Epithelial cell of esophagus (primary cell): ENCODE measurements around the gene HPSE2.

Experiments
- DNase-seq: peaks from one replicate; pipeline ENCODE4 v3.0.0; 2010; ENCODE audit warnings: low read depth
- H3K4me3 ChIP-seq: 2 replicates; pipeline ENCODE4 v1.5.1; 2011; ENCODE audit warnings: mild to moderate bottlenecking, low read length, control low read depth
- TF ChIP-seq, protein P1 (sequence below): IDR thresholded peaks from 2 replicates; pipeline ENCODE4 v1.5.1; 2011; ENCODE audit warnings: low read depth, mild to moderate bottlenecking, low read length, control low read depth, inconsistent platforms; ENCODE audit not compliant: insufficient read depth; ENCODE audit errors: missing control alignments

HPSE2 gene

DNA sequence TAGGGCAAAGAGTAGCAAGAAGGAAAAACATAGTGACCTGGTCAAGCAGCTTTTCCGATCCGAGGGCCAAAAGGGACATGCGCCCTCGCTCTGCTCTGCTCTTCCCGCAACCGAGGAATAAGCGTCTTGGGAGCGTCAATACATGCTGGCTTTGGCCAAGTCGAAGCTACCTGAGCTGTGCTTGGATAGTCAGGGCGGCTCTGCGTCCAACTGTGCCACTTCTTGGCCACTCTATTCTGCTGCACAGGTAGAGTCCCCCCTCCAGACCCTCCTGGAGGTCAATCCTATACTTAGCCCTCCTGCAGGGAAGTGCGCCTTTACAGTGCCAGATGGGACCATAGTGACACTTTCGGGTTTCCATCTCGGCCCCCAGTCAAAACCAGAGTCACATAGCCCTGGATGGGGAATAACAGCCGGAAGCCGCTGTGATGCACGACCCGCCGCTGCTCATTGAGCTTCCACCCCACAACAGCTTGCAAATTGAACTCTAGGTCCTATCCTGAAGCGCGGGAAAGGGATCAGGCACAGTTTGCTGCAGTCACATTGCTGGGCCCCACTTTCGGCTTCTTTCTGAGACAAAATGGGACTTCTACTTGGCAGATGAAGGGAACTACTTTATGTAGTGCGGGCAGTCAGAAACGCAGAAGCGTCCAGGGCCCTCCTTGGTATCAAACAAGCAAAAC, 1.1 kb upstream of the HPSE2 start:
- DNase-seq = no peak
- no peak overlapping the region for H3K4me3 ChIP-seq
- TF ChIP-seq, protein P1, sequence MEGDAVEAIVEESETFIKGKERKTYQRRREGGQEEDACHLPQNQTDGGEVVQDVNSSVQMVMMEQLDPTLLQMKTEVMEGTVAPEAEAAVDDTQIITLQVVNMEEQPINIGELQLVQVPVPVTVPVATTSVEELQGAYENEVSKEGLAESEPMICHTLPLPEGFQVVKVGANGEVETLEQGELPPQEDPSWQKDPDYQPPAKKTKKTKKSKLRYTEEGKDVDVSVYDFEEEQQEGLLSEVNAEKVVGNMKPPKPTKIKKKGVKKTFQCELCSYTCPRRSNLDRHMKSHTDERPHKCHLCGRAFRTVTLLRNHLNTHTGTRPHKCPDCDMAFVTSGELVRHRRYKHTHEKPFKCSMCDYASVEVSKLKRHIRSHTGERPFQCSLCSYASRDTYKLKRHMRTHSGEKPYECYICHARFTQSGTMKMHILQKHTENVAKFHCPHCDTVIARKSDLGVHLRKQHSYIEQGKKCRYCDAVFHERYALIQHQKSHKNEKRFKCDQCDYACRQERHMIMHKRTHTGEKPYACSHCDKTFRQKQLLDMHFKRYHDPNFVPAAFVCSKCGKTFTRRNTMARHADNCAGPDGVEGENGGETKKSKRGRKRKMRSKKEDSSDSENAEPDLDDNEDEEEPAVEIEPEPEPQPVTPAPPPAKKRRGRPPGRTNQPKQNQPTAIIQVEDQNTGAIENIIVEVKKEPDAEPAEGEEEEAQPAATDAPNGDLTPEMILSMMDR = no peak

DNA sequence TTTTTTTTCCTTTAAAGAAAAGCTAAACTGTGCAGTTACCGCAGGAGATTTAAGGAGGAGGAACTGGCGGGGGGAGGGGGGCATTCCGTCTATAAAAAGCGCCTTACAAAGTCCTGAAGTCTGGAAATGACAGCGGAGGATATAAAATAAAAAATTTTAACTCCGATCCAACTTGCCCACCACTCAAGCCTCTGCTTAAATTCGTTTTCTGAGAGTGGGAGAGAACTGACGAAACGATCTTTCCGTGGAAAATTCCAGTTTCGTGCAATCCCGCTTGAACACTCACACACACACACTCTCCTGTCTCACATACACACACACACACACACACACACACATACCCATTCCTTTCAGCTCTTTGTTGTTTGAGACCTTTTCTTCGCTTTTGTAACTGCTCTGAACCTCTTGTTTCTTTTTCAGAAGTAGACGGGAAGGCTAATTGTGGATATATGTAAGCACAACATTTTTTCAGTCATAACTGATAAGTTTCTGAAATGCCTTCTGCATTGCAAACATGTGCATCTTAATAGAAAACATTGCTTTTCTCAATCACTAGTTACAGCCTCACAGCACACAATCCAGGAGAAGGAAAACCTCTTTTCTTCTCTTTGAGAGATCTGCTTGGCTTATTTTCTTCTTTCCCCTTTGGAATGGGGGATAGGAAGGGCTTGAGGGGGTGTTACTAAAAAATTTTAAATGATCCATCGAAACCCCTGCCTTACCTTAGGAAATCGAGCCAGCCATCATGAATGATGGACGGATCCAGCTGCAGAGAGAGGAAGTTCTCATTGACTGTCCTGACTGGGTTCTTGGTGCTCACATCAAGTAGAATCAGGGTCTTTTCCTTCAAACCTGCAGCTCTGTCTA, 628 bp downstream of the HPSE2 start:
- no peak for DNase-seq
- TF ChIP-seq, protein P1 = no peak
- H3K4me3 ChIP-seq = no peak overlapping the region

DNA sequence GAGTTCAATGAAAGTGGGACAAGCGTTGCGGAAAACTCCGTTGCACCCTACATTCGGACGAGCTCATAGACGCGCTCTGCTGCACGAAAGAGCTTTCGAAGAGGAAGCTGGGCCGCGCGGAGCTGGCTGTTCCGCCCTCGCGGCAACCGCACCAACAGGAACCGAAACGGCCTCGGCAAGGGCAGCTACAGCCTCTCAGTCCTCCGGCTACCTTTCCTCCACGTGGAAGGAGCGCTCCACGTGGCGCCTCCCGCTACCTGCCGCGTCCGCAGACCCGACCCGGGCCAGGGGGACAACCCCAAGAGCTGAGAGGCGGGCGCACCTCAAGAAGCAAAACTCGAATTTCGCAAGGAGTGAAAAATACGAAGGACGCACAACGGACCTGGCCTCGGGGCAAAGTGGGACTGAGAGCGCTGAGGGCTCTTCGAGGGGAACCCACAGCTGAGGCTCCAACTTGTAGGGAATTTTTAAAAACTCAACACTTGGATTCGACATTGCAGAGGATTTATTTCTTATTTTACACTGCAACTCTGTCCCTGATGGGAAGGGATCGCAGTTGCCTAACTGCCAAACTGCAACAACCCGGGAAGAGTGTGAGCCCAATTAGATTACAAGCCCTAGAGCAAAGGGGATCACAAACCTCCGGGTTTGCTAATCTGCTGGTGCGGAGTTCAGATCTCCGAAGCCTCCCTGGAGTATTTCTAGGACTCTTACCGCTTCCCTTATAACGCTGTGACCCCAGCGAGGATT, 1.4 kb downstream of the HPSE2 start:
- TF ChIP-seq, protein P1 = no peak
- DNase-seq = peak; percentile 51
- peak overlapping the region; percentile 26 for H3K4me3 ChIP-seq

DNA sequence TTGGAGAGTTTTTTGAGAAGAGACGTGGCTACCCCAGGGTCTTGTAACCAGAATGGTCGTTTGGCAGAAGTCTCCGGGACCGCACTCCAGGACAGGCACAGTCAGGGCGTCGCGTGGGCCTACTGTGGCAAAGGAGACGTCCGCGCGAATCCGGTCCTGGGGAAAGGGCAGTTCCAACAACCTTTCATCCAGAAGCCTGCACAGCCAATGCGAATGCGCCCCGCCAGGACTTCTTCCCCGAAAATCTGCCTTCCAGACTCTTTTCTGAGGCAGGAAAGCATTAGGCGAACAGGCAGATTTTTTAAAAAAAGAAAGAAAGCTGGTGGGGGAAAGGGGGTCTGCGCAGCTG, 2.0 kb downstream of the HPSE2 start:
- no peak for DNase-seq
- peak overlapping the region; percentile 26 for H3K4me3 ChIP-seq
- TF ChIP-seq, protein P1 = no peak

DNA sequence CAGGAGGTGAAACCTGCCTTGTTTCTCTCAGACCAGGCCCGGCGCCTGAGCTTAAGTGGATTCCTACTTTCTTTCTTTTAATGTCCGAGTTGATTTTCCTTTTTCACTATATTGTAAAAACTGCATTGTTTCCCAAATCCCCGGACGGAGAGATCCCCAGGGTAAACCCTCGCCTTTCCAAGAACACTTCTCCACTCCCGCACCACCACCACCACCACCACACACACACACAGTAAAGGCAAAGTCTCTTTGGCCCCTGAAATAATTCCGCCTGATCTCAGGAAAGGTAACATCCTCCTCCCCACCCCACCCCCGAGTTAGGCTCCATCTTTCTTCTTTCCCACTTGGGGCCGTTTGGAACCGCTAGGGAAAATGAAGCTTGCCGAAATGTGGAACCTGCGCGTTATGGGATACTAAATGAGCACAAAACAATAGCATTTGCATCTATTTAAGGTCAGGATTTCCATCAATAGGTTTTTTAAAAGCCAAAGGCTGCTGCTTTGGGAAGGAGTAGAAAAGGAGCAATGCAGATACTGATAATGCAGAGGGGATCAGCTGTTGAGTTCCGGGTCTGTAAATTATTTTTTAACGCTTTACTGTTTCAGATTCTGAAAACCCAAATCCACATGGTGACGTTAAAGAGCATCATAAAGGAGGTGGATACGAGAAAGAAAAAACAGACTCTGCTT, 2.5 kb downstream of the HPSE2 start:
- DNase-seq = no peak
- H3K4me3 ChIP-seq = no peak overlapping the region
- TF ChIP-seq, protein P1 = no peak

DNA sequence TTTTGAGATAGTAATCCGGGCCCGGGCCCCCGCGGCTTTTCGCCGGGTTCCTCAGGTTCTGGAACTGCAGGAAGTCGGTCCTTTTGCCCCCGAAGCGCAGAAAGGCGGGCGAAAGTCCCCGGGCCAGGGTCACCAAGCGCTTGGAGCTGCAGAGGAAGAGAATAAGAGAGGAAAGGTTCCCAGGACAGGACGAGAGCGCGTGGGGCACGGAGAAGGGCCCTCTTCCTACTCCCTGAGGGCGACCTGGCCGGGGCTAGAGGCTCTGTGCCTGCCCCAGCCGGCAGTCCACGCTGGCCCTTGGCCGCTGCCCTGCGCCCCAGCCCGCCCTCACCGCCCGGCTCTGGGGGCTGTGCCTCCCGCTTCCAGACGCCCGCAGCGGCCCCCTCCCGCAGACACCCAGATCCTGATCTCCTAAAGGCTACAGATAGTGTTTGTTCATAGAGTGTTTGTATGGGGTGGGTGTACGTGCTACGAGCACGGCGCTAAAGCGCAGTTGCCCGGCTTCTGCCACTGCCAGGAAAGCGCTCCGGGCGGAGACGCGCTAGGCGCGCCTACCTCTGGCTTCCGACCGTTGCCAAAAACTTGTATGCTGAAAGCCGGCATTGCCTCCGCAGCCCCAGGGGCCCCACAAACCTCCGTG, 3.2 kb downstream of the HPSE2 start:
- no peak for DNase-seq
- TF ChIP-seq, protein P1 = no peak
- H3K4me3 ChIP-seq = no peak overlapping the region
